ENCODE results near the gene TM2D3. TPM values are rescaled to one million over a fixed set of nuclear protein-coding genes. Genes with fewer than 3 reads are reported as not detected.

Gene TM2D3
- total RNA-seq, 1 donor from 2014 or later: 105 TPM

- Histone ChIP-seq H3K4me1 (peaks cover 0 to 27% of the 10 kb centered on the region in 2 donors), H3K27me3 (no peaks in the 10 kb centered on the region), H3K27ac (peak overlapping the region; percentile 99 to 100), H3K9me3 (no peaks in the 10 kb centered on the region), H3K4me3 (peak overlapping the region; percentile 97 to 98), H3K36me3 (peaks cover 3 to 37% of the 10 kb centered on the region in 2 donors)
- intact Hi-C loops (cut with DNase I): loop anchor here (1.0 to 5.0 kb wide), 3 partner anchors 73 to 1049 kb away; partner anchors contain the start of genes ASB7, LINS1, SNRPA1 and TARS3
- DNase-seq (ENCODE audit: low spot score in 2 of 2): peak in 1 of 2 donors; percentile 73
- TF ChIP-seq CTCF (IDR thresholded peaks at IDR 0.05): no peak
Observed at GRCh38 chr15:101651554-101652097, 555 bp downstream of the TM2D3 start.

GRCh38 chr15:101650145-101650544 lies 2.0 kb downstream of the TM2D3 start:
- TF ChIP-seq CTCF (IDR thresholded peaks at IDR 0.05): no peak
- intact Hi-C loops (cut with DNase I): loop anchor here (5.0 kb wide), 1 partner anchor 1048 kb away; the partner anchor contains the start of genes ASB7 and LINS1
- Histone ChIP-seq H3K4me1 (peaks cover 0 to 27% of the 10 kb centered on the region in 2 donors), H3K27ac (no peak overlapping the region), H3K27me3 (no peaks in the 10 kb centered on the region), H3K4me3 (no peak overlapping the region), H3K9me3 (no peaks in the 10 kb centered on the region), H3K36me3 (peaks cover 10 to 44% of the 10 kb centered on the region in 2 donors)
- DNase-seq (ENCODE audit: low spot score in 2 of 2): no peak

- DNase-seq (ENCODE audit: low spot score in 2 of 2): no peak
- TF ChIP-seq CTCF (IDR thresholded peaks at IDR 0.05): no peak
- Histone ChIP-seq H3K9me3 (no peaks in the 10 kb centered on the region), H3K27me3 (no peaks in the 10 kb centered on the region), H3K4me3 (no peak overlapping the region), H3K36me3 (peaks cover 27 to 62% of the 10 kb centered on the region in 2 donors), H3K4me1 (peaks cover 0 to 27% of the 10 kb centered on the region in 2 donors), H3K27ac (no peak overlapping the region)
- intact Hi-C loops (cut with DNase I): loop anchor here (10.0 kb wide), 1 partner anchor 744 kb away; no protein-coding TSS in a partner anchor
Observed at GRCh38 chr15:101648356-101648755, 3.8 kb downstream of the TM2D3 start.

- H3K27ac ChIP-seq: no peak overlapping the region
- TF ChIP-seq CTCF (IDR thresholded peaks at IDR 0.05): no peak
- no peaks in the 10 kb centered on the region for H3K9me3 ChIP-seq
- DNase-seq (ENCODE audit: low spot score in 2 of 2): no peak
- intact Hi-C loops (cut with DNase I): loop anchor here (10.0 kb wide), 1 partner anchor 742 kb away; no protein-coding TSS in a partner anchor
- no peaks in the 10 kb centered on the region for H3K27me3 ChIP-seq
- peaks cover 0 to 21% of the 10 kb centered on the region in 2 donors for H3K4me1 ChIP-seq
- no peak overlapping the region for H3K4me3 ChIP-seq
- H3K36me3 ChIP-seq: peaks cover 31 to 70% of the 10 kb centered on the region in 2 donors
Observed at GRCh38 chr15:101647251-101647650, 4.9 kb downstream of the TM2D3 start.

DNA sequence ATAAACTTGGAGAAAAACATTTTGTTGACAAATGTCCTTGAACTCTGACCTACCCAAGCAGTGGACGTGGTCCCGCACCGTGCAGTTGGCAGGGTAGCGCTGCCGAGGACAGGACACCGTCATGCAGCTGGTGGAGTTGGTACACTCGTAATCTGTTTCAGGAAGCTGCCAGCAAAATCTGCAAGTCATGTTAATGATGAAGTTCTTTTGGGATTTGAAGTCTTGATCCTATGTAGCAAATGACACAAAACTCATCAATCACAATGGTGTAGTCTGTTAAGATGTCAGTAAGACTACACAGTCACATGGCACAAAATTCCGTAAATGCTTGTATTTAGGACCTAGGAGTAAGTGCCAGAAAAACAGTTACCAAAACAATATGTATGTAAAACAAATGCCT lies 5.5 kb downstream of the TM2D3 start:
- peaks cover 0 to 21% of the 10 kb centered on the region in 2 donors for H3K4me1 ChIP-seq
- no peak overlapping the region for H3K4me3 ChIP-seq
- peaks cover 31 to 76% of the 10 kb centered on the region in 2 donors for H3K36me3 ChIP-seq
- intact Hi-C loops (cut with DNase I): loop anchor here (10.0 kb wide), 1 partner anchor 742 kb away; no protein-coding TSS in a partner anchor
- no peaks in the 10 kb centered on the region for H3K27me3 ChIP-seq
- H3K27ac ChIP-seq: no peak overlapping the region
- no peaks in the 10 kb centered on the region for H3K9me3 ChIP-seq
- DNase-seq (ENCODE audit: low spot score in 2 of 2): no peak
- no peak for TF ChIP-seq CTCF (IDR thresholded peaks at IDR 0.05)

Measured in ascending aorta (tissue), 2 donors.